Type B pancreatic cell (in vitro differentiated cells): Measurements from ENCODE around the gene CRKL. TPM values are rescaled to one million over a fixed set of nuclear protein-coding genes. Genes with fewer than 3 reads are reported as not detected.
A peak's percentile ranks its signal among the peaks of the same experiment; 100 is the strongest.

Source experiments
- DNase-seq: peaks from one replicate; pipeline ENCODE4 v3.0.0; 2021; ENCODE audit warnings: mixed read lengths; ENCODE audit not compliant: unreplicated experiment; ENCODE audit errors: extremely low spot score
- H3K27ac Mint-ChIP-seq: 2 replicates; pipeline ENCODE4 v1.8.0; 2021; ENCODE audit warnings: mild to moderate bottlenecking, mixed read lengths
- H3K27me3 Mint-ChIP-seq: 2 replicates; pipeline ENCODE4 v1.8.0; 2021; ENCODE audit warnings: mixed read lengths
- H3K36me3 Mint-ChIP-seq: 2 replicates; pipeline ENCODE4 v1.8.0; 2021; ENCODE audit warnings: mixed read lengths
- H3K4me1 Mint-ChIP-seq: one replicate; pipeline ENCODE4 v1.8.0; 2021; ENCODE audit warnings: mixed read lengths; ENCODE audit not compliant: unreplicated experiment
- H3K4me3 Mint-ChIP-seq: 2 replicates; pipeline ENCODE4 v1.8.0; 2021; ENCODE audit warnings: mild to moderate bottlenecking, mixed read lengths
- H3K9me3 Mint-ChIP-seq: 2 replicates; pipeline ENCODE4 v1.8.0; 2021; ENCODE audit warnings: mixed read lengths
- total RNA-seq: library from RNA; stranded (reverse); gene quantifications from 2 replicates; pipeline ENCODE4 v1.2.1, GENCODE V29; 2021; ENCODE audit warnings: low replicate concordance
- TF ChIP-seq, protein P1 (sequence below): fragments of 200-600 bp; sonication (generic); conservative IDR thresholded peaks from 2 replicates; pipeline ENCODE4 v1.5.0; 2021; ENCODE audit warnings: antibody characterized with exemption, mild to moderate bottlenecking

Gene CRKL
- total RNA-seq, 1 donor from 2014 or later = 78.1 TPM

DNA sequence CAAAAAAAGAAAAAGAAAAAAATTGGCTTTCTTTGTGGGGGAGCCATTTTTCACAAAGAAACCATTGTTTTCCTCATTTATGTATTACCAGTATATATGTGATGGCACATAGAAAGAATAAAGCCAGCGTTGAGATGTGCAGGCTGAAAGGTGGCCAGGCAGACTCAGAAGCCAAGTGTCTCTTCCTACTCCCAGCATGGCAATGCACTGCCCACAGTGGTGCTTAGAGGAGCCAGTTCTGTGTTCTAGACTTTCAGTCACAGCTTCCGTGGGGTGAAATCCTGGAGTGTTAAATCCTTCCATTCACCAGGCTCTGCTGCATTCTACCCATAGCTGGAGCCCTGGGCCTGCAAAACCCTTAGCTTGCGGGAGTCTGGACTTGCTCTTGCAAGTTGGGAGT lies 39.5 kb upstream of the CRKL start:
- no peak for DNase-seq
- Mint-ChIP-seq H3K4me1 (no peaks in the 10 kb centered on the region), H3K4me3 (no peak overlapping the region), H3K9me3 (no peaks in the 10 kb centered on the region), H3K27me3 (no peaks in the 10 kb centered on the region), H3K36me3 (peaks cover 6% of the 10 kb centered on the region), H3K27ac (no peak overlapping the region)
- TF ChIP-seq, protein P1, sequence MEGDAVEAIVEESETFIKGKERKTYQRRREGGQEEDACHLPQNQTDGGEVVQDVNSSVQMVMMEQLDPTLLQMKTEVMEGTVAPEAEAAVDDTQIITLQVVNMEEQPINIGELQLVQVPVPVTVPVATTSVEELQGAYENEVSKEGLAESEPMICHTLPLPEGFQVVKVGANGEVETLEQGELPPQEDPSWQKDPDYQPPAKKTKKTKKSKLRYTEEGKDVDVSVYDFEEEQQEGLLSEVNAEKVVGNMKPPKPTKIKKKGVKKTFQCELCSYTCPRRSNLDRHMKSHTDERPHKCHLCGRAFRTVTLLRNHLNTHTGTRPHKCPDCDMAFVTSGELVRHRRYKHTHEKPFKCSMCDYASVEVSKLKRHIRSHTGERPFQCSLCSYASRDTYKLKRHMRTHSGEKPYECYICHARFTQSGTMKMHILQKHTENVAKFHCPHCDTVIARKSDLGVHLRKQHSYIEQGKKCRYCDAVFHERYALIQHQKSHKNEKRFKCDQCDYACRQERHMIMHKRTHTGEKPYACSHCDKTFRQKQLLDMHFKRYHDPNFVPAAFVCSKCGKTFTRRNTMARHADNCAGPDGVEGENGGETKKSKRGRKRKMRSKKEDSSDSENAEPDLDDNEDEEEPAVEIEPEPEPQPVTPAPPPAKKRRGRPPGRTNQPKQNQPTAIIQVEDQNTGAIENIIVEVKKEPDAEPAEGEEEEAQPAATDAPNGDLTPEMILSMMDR = no peak

DNA sequence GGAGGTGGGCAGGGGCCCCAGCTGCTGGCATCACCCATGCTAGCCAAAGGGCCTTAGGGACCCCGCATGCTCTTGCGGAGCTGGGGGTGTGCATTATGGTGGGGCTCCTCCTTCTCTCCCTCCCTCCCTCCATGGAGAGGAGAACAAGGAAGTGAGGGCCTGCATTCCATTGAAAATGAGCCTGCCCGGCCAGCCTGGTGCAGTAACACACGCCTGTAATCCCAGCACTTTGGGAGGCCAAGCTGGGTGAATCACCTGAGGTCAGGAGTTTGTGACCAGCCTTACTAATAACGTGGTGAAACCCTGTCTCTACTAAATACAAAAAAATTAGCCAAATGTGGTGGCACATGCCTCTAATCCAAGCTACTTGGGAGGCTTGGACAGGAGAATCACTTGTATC lies 36.0 kb upstream of the CRKL start:
- Mint-ChIP-seq H3K4me1 (peaks cover 9% of the 10 kb centered on the region), H3K9me3 (no peaks in the 10 kb centered on the region), H3K27ac (peak overlapping the region; percentile 31), H3K27me3 (no peaks in the 10 kb centered on the region), H3K36me3 (peaks cover 10% of the 10 kb centered on the region), H3K4me3 (no peak overlapping the region)
- TF ChIP-seq, protein P1 = no peak
- no peak for DNase-seq

DNA sequence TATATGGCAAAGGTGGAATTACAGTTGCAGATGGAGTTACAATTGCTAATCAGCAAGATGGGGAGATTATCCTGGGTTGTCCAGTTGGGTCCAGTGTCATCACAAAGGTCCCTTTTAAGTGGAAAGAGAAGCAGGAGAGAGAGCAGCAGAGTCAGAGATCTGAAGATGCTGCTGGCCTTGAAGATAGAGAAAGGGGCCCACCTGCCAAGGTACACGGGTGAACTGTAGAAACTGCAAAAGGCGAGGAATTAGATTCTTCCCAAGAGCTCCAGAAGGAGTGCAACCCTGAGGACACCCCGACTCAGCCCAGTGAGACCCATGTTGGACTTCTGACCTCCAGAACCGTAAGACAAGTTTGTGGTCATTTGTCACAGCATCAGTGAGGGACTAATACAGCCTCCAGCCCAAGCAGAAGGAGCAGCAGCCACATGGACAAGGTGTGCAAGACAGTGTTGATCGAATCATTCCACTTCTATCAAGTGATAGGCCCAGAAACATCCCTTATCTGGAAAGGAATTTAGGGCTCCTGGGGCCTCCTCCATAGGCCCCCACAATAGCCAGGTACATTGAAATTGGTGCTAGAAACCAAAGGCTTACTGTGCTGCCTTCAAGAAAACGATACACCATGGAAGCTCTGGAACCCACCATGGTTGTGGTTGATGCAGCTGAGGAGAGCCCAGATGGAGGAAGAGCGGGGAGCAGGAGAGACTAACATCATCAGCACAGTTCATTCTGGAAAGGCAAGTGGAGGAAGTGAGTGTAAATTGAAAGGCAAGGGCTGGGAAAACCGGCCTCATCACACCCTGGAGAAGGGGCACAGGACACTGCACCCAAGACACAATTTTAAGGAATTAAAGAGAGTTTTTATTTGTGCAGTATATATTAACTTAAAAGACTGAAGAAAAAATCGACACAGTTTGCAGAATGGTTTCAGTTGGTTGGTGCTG lies 35.1 kb upstream of the CRKL start:
- Mint-ChIP-seq H3K27me3 (no peaks in the 10 kb centered on the region), H3K36me3 (peaks cover 11% of the 10 kb centered on the region), H3K9me3 (no peaks in the 10 kb centered on the region), H3K4me1 (peaks cover 10% of the 10 kb centered on the region), H3K4me3 (no peak overlapping the region), H3K27ac (no peak overlapping the region)
- DNase-seq = no peak
- TF ChIP-seq, protein P1 = no peak

DNA sequence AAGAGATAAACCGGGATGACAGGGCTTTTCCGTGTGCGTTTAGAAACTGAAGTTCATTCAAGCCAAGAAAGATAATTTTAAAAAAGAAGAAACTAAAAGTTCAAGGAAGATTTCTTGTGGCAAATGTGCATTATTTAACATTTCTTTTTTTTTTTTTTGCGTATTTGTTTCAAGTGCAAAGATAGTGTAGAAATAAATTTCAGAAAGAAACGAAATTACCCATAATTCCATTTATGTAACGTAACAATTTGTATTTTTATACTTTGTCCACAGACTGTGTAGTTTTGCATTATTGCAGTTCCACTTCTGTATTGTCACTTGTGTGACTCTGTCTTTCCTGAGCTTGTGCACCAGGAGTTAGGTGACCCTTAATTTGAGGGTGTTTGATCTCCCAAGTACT lies 34.4 kb upstream of the CRKL start:
- H3K27me3 Mint-ChIP-seq = no peaks in the 10 kb centered on the region
- H3K27ac Mint-ChIP-seq = no peak overlapping the region
- DNase-seq = no peak
- H3K4me1 Mint-ChIP-seq = peaks cover 14% of the 10 kb centered on the region
- peaks cover 18% of the 10 kb centered on the region for H3K36me3 Mint-ChIP-seq
- H3K9me3 Mint-ChIP-seq = no peaks in the 10 kb centered on the region
- H3K4me3 Mint-ChIP-seq = no peak overlapping the region
- TF ChIP-seq, protein P1 = no peak

DNA sequence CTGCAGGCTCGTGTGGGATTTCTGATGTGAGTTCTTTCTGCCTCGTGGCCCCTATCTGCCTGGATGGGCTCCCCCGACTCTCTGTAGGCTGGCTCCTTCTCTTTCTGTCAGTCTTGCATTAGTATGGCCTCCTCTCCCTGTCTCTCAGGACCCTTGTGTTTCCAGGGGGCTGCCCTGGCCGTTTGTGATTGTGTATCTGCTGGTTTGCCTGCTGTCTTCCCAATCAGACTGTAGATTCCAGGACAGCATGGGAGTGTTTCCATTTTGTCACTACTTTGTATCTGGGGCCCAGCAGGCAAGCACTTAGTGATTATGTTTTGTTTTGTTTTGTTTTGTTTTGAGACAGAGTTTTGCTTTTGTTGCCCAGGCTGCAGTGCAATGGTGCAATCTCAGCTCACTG lies 32.8 kb upstream of the CRKL start:
- H3K9me3 Mint-ChIP-seq = no peaks in the 10 kb centered on the region
- peaks cover 20% of the 10 kb centered on the region for H3K36me3 Mint-ChIP-seq
- H3K4me3 Mint-ChIP-seq = no peak overlapping the region
- no peak for DNase-seq
- H3K4me1 Mint-ChIP-seq = peaks cover 14% of the 10 kb centered on the region
- no peak overlapping the region for H3K27ac Mint-ChIP-seq
- no peaks in the 10 kb centered on the region for H3K27me3 Mint-ChIP-seq
- TF ChIP-seq, protein P1 = no peak
